GM12892 (cell line): ENCODE measurements around the gene BABAM2.

Source experiments
- DNase-seq: peaks from one replicate; pipeline ENCODE4 v3.0.0; 2011; ENCODE audit not compliant: insufficient read length
- FAIRE-seq: peaks from 2 replicates; lab custom pipeline; 2011; peaks lifted over from hg19 to GRCh38; lab: Jason Lieb, UNC
- POLR2A ChIP-seq: IDR thresholded peaks from 2 replicates; pipeline ENCODE4 v1.6.1; 2011; ENCODE audit warnings: low read depth, low read length, control low read depth
- POLR2AphosphoS5 ChIP-seq: IDR thresholded peaks from 2 replicates; pipeline ENCODE4 v1.6.1; 2011; ENCODE audit warnings: low read depth, low read length, control low read depth
- TAF1 ChIP-seq: IDR thresholded peaks from 2 replicates; pipeline ENCODE4 v1.6.1; 2011; ENCODE audit warnings: low read depth, mild to moderate bottlenecking, control low read depth, low read length, borderline replicate concordance

Gene BABAM2

GRCh38 chr2:28225473-28226080, 335.0 kb downstream of the BABAM2 start:
- no peak for DNase-seq
- no peak for FAIRE-seq
- TF ChIP-seq TAF1 (no peak), POLR2A (no peak), POLR2AphosphoS5 (no peak)

GRCh38 chr2:28226558-28226957, 336.0 kb downstream of the BABAM2 start:
- TF ChIP-seq POLR2A, result no peak
- TF ChIP-seq TAF1, result no peak
- no peak for TF ChIP-seq POLR2AphosphoS5
- DNase-seq (no peak), FAIRE-seq (no peak)

- TF ChIP-seq TAF1 (no peak), POLR2AphosphoS5 (no peak), POLR2A (no peak)
These were observed 337.0 kb downstream of the BABAM2 start for GRCh38 chr2:28227498-28227897.

GRCh38 chr2:28228434-28228995, 338.0 kb downstream of the BABAM2 start:
- TF ChIP-seq TAF1 (no peak), POLR2A (no peak), POLR2AphosphoS5 (no peak)
- DNase-seq, result no peak
- no peak for FAIRE-seq

More at GRCh38 chr2:28227498-28227897, 337.0 kb downstream of the BABAM2 start:
- DNase-seq (no peak), FAIRE-seq (no peak)

- TF ChIP-seq TAF1 (no peak), POLR2AphosphoS5 (no peak), POLR2A (no peak)
- DNase-seq, result no peak
- FAIRE-seq, result no peak
These were observed 340.6 kb downstream of the BABAM2 start for GRCh38 chr2:28231110-28231631.

- DNase-seq, result no peak
- TF ChIP-seq POLR2A (no peak), POLR2AphosphoS5 (no peak), TAF1 (no peak)
- FAIRE-seq, result no peak
These were observed 341.8 kb downstream of the BABAM2 start for GRCh38 chr2:28232295-28232694.

GRCh38 chr2:28233164-28233676, 342.7 kb downstream of the BABAM2 start:
- DNase-seq (no peak), FAIRE-seq (no peak)
- TF ChIP-seq POLR2AphosphoS5 (no peak), POLR2A (no peak), TAF1 (no peak)

- no peak for DNase-seq
- TF ChIP-seq POLR2A (no peak), POLR2AphosphoS5 (no peak), TAF1 (no peak)
- no peak for FAIRE-seq
These were observed 344.3 kb downstream of the BABAM2 start for GRCh38 chr2:28234807-28235206.

- FAIRE-seq (no peak), DNase-seq (no peak)
- TF ChIP-seq POLR2AphosphoS5, result no peak
These were observed 348.7 kb downstream of the BABAM2 start for GRCh38 chr2:28239207-28239606.

GRCh38 chr2:28240937-28241336, 350.4 kb downstream of the BABAM2 start:
- DNase-seq, result no peak
- FAIRE-seq, result no peak
- no peak for TF ChIP-seq POLR2A
- no peak for TF ChIP-seq TAF1
- no peak for TF ChIP-seq POLR2AphosphoS5

- FAIRE-seq, result no peak
- no peak for DNase-seq
- TF ChIP-seq POLR2A (no peak), TAF1 (no peak), POLR2AphosphoS5 (no peak)
These were observed 356.8 kb downstream of the BABAM2 start for GRCh38 chr2:28247290-28247689.

GRCh38 chr2:28247734-28248133, 357.2 kb downstream of the BABAM2 start:
- no peak for FAIRE-seq
- TF ChIP-seq TAF1 (no peak), POLR2AphosphoS5 (no peak), POLR2A (no peak)

More at GRCh38 chr2:28247734-28248133, 357.2 kb downstream of the BABAM2 start:
- no peak for DNase-seq
